Tracheal epithelial cell (primary cell): Measurements from ENCODE around the gene DMP1. TPM values are rescaled to one million over a fixed set of nuclear protein-coding genes. Genes with fewer than 3 reads are reported as not detected.

Experiments
- total RNA-seq: library from RNA; depleted of rRNA; stranded (reverse); fragments of >200 nt; gene quantifications from 2 replicates; pipeline ENCODE4 v1.2.1, GENCODE V29; 2014

DMP1 gene
- total RNA-seq: not detected in 2 replicates

GRCh38 chr4:87649980-87650379, at the start of gene DMP1:
Gene DMP1, plus strand, starts transcription at chr4:87650280. Its CDS starts 6,213 bp downstream, at chr4:87656493.

GRCh38 chr4:87608229-87608628, 41.9 kb upstream of the DMP1 start, which contains the start of gene DSPP:
Gene DSPP, plus strand, starts transcription at chr4:87608529. Its CDS starts 2,380 bp downstream, at chr4:87610909.

Other genes starting within 250 kb of the DMP1 start
- gene NUDT9, start 227.7 kb upstream of the DMP1 start, total RNA-seq: 10.8 and 15.8 TPM in 2 replicates
- gene SPARCL1, start 120.9 kb upstream of the DMP1 start, total RNA-seq: 0.43 and 0.72 TPM in 2 replicates
- not detected in 2 replicates for gene DSPP, start 41.8 kb upstream of the DMP1 start, total RNA-seq
- not detected in 2 replicates for gene IBSP, start 149.3 kb downstream of the DMP1 start, total RNA-seq
- gene MEPE, start 182.7 kb downstream of the DMP1 start, total RNA-seq: not detected in 2 replicates